NCI-H345 (cell line): Measurements from ENCODE around the gene DPP7.
"Not testable (repeated sequence)": the region's sequence is repeated elsewhere in the genome, so short reads cannot be mapped to it uniquely, and the experiment has no call there.

ENCODE experiments used
- DNase-seq: peaks from one replicate; lab custom pipeline; 2025; lab: John Stamatoyannopoulos, UW

The DPP7 gene

DNA sequence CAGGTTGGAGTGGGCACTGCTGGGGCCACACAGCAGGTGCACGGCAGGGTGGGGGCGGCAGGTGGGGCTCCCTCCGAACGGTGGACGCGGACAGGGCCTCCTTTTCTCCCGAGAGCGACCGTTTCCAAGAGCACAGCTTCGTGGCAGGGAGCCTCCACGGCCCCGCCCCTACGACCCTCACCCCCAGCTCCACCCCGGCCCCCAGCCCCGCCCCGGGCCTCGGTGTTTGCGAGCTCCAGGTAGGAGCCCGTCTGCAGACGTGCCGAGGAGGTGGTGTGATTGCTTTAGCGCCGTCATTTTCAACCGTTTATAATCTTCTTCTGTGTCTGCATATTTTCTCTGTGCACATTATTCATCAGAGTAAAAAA, 33.2 kb upstream of the DPP7 start:
- DNase-seq: no peak

DNA sequence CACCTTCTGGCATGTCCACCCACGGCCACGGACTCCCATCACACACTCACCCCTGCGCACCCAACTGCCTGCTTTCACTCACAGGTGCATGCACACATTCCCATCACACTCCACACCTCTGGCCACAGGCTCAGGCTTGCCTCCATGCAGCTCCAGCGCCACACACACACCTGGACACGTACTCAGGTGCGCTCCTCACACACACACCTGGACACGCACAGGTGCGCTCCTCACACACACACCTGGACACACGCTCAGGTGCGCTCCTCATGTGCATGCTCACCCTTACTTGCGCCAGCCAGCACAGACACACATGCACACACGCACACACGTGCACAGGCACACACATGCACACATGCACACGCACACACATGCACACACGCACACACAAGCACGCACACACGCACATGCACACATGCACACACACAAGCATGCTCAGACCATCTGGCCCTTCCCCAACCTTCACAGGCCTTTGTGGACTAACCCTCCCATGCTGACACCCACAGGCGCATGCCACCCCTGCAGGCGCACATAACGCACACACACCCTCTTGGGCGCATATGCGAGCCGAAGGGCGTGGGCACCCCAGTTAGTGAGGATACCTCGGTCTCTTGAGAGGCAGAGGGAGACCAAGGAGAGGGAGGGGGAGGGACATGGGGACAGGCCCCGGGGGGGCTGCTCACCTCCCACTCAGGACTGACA, 32.7 kb upstream of the DPP7 start:
- DNase-seq: no peak

DNA sequence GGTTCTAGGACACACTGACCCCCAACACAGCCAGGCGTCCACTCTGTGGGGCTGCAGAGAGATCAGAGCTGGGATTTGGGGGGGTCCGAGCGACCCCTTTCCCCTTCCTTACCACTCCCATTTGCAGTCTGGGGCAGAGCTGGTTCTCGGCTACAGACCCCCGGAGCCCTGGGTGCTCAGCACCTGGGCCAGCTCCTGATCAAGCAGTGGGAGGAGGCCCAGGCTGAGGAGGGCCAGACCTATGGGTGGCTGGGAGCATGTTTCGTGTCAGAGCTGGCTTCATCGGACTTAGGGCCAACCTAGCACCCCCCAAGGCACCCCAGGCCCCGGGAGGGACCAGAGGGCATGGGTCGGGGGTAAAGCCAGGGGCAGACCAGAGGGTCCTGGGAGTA, 32.0 kb upstream of the DPP7 start:
- DNase-seq: no peak

DNA sequence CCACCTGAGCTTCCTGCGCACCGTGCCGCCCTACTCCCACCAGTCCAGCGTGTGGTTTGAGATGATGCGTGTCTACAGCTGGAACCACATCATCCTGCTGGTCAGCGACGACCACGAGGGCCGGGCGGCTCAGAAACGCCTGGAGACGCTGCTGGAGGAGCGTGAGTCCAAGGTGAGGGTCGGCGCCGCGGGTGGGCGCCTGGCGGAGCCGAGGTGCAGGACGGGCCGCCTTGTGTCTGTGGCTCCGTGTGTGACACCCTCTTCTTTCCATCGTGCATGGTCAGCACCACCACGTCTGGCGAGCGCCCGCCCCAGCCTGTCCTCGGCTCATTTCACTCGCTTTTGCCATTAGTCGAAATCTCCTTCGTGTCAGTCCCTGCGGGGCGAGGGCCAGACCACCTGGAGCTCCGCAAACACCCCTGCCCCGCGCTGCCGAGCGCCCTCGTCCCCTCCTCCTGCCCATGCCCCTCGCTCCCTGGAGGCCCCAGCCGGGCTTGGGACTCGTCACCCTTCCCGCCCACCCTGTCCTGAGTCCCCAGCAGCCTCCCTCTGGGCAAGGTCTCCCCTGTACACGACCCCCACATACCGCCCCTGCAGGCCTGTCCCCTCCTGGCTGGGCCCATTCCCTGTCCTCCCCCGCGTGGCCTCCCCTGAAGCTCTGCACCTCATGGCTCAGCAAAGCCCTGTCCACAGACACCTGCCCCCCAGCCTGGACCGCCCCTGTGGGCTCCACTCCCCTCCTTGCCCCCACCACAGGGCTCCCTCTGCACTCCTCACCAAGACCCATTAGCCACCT, 31.4 kb upstream of the DPP7 start:
- no peak for DNase-seq

DNA sequence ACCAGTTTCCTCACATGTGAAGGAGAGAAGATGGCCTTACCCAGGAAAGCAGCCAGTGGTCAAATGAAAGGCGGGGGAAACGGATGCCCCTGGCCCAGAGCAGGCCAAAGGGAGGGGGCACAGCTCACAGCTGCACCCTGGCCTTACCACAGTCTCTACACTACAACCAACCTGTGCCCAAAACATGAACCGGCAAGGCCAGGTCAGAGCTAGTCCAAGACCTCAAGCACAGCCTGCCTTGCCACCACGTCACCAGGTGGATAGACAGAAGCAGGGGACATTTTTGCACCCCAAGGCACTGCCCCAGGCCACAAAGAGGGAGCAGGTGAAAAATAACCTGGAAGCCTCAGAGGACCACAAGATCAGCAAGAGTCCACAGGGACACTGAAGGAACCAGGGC, 28.9 kb upstream of the DPP7 start:
- no peak for DNase-seq

DNA sequence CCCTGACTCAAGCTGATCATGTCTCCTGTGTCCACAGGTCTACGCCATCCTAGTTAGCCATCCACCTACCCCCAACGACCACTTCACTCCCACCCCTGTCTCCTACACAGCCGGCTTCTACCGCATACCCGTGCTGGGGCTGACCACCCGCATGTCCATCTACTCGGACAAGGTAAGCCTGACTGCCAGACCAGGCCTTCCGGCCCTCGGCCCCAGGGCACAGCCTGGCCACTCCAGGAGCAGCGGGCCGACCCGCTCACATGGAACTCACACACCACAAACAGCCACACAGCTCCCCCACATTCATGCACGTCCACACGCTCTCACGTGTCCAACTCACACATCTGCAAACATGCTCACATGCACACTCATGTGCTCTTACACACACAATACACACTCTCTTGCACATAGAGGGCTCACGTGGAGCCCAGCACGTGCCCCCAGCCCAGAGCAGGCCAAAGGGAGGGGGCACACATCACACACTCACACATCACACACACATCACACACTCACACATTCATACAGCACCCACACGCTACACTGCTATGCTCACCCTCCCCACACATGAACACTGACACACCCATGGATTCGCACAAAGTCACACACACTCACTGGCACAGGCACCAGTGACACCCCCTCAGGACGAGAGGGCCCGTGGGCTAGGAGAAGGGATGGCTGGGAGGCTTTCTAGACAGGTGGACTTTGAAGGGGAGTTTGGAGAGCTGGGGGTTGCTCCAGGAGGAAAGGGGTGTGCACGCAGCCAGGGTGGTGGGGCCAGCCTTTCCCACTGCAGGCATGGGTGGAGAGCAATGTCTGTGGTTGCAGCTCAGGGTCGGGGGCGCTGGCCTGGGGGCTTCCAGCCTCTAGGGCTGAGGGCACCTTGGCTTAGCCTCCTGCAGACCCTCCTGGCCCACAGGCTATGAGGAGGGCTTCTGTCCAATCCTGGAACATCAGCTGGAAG, 27.7 kb upstream of the DPP7 start:
- no peak for DNase-seq

DNA sequence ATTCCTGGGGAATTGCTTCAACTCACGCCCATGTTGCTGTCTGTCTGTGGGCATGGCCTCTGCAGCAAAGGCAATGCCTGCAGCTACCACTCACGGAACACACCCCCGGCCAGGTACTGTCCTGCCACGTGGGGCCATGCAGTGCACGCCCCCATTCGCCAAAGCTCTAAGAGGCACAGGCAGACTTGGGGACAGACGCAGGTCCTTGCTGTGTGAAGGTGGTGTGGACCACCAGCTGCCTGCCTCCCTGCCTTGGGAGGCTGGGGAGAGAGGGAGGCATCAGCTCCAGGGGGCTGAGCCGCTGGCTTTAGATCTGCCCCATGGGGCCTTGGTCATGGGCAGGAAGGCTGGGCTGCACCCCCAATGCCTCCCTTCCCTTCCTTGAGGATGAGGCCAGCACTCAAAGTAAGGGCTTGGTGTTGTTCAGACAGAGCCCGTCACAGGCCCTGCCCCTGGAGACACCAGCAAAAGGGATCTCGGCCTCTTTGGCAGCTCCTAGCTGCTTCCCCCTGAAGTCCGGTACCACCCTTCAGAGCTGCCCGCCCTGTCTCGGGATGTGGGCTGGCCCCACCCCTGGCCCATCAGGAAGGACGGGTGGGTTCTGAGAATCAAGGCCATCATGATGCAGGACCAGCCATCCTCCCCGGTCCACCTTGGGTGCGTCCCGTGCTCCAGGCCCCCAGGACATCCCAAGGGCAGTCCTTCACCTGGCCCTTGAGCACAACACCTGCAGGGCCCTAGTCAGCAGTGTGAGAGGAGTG, 26.7 kb upstream of the DPP7 start:
- no peak for DNase-seq

DNA sequence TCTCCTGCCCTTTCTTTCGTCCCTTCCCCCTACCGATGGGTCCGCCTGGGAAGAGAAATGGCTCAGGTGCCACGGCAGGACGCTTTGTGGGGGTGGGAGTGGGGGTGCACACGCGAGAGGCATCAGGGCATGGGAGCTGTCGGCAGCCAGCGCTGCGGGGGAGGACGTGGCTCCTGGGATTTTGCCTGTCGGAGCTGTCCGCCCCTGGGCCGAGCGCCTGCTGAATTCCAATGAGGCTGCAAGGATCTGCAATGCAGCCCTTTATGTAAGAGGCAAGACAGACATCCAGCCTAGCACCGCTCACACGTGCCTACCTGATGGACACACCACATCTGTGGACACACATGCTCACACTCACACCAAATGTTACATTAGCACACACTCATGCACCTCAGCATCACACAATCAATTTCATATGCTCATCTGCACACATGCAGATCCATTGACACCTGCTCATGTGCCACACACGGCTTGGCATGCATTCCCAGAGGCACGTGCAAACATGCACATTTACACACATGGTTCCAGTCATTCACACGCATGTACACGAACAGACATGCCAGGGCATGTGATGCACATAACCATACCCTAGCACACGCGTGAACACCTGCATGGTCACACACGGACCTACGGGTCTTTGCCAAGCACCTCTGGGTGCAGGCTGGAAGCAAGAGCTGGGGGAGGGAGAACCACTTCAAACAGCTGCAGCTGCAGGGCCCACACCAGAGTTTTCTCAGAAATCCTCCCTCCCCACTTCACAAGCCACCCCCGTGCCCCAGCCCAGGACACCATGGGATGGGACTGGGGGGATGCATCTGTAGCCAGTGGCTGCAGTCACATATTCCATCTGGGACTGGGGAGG, 25.8 kb upstream of the DPP7 start:
- no peak for DNase-seq

DNA sequence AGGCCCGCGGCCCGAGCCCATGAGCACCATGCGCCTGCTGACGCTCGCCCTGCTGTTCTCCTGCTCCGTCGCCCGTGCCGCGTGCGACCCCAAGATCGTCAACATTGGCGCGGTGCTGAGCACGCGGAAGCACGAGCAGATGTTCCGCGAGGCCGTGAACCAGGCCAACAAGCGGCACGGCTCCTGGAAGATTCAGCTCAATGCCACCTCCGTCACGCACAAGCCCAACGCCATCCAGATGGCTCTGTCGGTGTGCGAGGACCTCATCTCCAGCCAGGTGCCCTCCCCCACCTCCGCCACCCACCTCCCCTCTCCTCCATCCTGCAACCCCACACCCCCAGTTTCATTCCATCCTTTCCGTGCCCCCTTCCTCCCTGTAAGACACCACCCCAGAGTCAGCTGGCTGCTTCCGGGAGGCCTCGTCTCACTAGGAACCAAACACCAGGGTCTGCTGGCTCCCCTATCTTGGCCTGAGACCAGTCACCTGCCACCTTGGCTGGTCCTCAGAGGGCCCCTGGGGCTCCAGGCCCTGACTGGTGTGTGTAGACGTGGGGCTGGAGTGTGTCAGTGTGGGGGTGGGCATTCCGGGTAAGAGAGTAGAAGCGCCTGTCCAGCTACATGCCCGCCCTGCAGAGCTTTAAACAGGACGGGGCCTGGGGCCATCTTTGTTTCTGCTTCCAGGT, 25.1 kb upstream of the DPP7 start:
- DNase-seq: no peak

DNA sequence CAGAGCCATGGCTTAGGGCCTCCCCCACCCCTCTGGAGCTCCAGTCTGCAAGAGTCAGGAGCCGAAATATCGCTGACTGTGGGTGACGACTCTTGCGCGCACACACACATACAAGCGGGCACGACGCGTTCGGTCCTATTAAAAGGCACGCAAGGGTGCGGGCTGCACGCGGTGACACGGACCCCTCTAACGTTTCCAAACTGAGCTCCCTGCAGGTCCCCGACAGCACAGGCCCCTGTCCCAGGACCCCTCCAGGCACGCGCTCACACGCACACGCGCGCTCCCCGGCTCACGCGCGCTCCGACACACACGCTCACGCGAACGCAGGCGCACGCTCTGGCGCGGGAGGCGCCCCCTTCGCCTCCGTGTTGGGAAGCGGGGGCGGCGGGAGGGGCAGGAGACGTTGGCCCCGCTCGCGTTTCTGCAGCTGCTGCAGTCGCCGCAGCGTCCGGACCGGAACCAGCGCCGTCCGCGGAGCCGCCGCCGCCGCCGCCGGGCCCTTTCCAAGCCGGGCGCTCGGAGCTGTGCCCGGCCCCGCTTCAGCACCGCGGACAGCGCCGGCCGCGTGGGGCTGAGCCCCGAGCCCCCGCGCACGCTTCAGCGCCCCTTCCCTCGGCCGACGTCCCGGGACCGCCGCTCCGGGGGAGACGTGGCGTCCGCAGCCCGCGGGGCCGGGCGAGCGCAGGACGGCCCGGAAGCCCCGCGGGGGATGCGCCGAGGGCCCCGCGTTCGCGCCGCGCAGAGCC, 24.4 kb upstream of the DPP7 start, which contains the start of gene GRIN1:
Gene GRIN1 (plus strand): TSS at position 433 of the 746 bp plus-strand sequence. CDS start 333 bp downstream, outside the sequence.
- DNase-seq: no peak

DNA sequence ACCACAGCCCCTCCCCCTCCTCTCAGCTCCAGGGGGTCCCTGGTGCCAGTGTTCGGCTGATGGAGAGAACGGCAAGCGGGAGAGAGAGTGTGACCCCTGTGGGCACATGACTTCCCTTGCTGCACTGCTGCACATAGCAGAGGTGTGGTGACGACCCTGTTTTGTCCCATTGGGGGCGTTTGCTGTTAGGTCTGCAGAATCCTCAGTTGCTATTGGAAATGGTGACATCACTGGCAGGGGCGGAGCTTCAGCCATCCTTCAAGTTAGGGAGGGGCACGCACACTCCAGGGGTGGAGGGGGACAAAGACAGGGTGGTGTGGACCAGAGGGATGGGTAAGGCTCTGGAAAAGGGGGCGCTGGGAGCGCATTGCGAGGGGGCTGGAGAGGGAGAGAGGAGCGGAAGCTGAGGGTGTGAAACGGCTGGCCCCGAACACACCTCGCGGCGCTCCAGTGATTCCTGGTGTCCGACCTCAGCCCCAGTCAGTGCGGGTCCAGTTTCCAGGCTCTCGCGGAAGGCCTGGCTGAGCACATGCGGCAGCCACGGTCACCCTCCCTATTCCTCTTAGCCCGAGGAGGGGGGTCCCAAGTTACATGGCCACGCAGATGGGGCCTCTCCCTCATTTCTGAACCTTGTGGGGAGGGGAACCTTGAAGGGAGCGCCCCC, 23.7 kb upstream of the DPP7 start:
- DNase-seq: peak; percentile 30

DNA sequence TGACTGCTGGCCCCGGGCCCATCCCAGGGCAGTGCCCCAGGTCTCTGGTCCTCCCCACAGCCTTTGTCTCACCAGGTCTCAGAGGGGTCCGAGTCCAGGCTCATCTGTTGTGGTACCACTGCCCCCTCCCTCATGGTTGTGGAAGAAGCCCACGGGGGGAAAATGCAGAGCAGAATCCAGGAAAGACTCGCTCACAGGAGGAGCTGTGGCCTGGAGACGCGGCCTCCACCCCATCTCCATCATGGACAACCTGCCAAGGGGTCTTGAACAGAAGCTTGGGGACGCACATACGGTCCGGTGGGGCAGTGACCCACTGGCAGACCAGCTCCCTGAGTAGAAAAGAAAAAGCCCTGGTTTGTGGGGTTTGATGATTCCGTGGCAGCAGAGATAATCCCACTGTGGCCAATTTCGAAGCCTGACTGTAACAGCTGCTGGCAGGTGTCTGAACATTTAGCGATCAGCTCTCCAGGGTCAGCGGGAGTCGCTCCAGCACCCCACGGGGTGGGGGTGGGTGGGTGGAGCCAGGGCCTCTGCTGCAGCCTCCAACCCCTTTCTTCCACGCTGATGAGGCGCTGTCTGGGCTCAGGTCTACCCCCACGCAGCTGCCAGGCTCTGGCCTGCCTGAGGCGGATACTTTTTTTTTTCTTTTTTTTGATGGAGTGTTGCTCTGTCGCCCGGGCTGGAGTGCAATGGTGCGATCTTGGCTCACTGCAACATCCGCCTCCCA, 22.5 kb upstream of the DPP7 start:
- peak; percentile 55 for DNase-seq

DNA sequence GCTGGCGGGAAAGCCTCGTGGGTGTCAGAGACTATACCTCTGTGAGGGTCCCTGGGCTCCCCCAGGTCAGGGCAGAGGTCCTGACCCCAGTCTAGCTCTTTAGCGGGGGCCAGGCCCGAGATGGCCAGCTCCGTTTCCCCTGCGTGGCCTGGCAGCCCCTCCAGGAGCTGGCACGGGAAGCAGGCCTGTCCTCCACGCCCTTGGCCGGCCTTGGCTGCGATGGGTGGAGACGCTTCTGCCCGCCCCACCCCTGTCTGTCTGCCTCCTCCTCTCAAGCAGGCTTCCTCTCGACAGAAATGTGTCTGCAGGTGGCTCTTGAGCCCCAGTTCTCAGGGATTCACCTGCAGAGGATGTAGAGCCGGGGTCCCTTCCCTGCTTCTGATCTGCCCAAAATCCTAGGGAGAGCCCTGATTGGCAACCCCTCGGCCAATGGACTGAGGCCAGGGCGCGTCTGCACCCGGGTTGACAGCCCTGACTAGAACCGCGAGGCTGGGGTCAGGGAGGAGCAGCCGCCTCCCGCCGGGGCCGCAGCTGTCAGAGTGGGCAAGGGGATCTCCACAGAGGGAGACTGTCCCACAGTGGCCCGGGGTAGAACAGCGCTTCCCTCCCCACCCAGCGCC, 21.8 kb upstream of the DPP7 start:
- DNase-seq: peak; percentile 21

DNA sequence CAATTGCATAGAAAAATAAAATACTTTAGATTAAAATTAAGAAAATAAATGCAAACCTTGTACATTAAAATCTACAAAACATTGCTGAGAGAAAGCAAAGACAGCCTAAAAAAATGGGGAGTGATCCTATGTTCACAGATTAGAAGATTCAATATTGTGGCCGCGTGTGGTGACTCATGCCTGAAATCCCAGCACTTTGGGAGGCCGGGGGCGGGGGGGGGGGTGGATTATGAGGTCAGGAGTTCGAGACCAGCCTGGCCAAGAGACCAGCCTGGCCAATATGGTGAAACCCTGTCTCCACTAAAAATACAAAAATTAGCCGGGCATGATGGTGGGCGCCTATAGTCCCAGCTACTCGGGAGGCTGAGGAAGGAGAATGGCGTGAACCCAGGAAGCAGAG, 20.6 kb upstream of the DPP7 start:
- DNase-seq: not testable (repeated sequence)

DNA sequence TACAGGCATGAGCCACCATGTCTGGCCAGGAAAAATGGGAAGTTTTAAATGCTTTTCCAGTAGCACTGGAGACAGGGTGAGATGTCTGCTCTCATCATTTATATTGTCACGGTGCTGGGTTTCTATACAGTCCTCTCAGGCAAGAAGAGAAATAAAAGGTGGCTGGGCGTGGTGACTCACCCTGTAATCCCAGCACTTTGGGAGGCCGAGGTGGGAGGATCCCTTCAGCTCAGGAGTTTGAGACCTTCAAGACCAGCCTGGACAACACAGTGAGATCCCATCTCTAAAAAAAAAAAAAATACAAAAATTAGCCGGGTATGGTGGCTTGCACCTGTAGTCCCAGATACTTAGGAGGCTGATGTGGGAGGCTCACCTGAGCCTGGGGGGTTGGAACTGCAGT, 19.7 kb upstream of the DPP7 start:
- no peak for DNase-seq

DNA sequence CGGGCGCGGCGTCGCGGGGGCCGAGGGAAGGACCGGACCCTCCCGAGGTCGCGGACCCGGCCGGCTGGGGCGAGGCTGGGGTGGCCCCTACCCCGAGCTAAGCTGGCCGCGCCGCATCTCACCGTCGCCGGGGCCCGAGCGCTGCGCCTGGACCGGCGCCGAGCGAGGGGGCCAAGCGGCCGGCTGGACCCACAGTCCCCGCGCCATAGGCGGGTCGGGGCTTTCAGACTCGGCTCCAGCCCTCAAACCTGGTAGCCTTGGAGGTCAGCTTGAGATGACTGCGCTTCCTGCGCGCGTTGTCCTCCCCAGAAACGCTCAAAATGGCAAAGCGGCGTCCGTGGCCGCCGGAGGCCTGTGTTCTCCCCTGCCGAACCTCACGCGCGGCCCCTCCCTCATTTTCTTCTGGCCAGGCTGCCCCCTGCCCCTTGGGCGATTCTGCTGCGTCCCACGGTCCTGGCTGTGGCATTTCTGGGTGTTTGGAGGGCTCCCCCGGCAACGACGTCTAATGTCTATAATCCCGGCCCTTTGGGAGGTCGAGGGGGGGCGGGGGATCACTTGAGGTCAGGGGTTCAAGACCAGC, 15.7 kb upstream of the DPP7 start:
- DNase-seq: no peak

DNA sequence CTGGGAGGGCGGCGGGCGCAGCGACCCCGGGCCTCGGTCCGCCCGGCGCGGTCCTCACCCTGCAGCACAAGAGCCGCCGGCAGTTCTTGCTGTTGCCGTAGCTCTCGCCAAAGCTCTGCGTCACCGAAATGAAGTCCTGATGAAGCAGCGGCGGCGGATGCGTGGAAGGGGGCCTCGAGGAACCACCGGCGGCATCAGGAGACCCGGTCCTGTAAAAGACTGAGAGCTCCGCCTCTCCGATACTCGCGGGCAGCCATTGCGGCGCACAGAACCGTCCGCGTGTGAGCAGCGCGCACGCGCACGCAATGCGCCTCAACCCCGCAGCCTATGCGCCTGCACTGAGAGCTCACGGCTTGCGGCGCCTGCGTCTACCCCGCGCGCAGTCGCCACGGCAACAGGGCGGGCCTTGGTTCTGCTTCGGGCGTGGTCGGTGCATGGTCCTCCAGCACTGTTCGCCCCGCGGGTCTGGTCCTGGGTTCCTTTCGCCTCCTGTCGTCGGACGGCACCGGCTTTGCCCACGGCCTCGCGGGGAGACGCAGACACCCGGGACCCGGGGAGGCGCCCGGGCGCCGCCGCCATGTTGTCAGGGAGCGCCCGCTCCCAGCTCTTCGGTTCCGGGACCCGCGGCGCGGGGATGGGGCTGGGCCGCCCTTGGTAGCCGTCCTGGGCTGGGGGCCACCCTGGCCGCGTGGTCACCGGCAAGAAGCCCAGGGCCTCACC, 15.1 kb upstream of the DPP7 start:
- peak; percentile 93 for DNase-seq
